Naive thymus-derived CD8-positive, alpha-beta T cell (primary cell): ENCODE results near the gene E2F2. TPM values are rescaled to one million over a fixed set of nuclear protein-coding genes. Genes with fewer than 3 reads are reported as not detected.
A peak's percentile ranks its signal among the peaks of the same experiment; 100 is the strongest.

Experiments used
- ATAC-seq, 2 donors: fragments of 150-1000 bp; cut with Tn5 transposase in 1 of 2; sonication (Bioruptor Pico), chemical (Tn5 transposase) in 1 of 2; 1 replicate in 1 of 2; 2 replicates in 1 of 2; pipeline ENCODE4 v1.10.0; 2021; ENCODE audit warnings: mild to moderate bottlenecking in 2 of 2, moderate library complexity in 2 of 2
- POLR2A ChIA-PET: fragments of 350-600 bp; sonication (Branson Sonifier 250); formaldehyde crosslinking; loops from one replicate; lab custom pipeline; 2021; ENCODE audit warnings: antibody characterized with exemption; lab: Charles Lee
- DNase-seq, 10 donors: peaks; one replicate each; pipeline versions ENCODE4 v3.0.0 to v3.0.0-alpha.2; 2020 to 2022
- H3K27ac Mint-ChIP-seq, 10 donors: one replicate each; pipeline ENCODE4 v1.8.0; 2020 to 2022; ENCODE audit warnings: mild to moderate bottlenecking in 10 of 10, mixed read lengths in 10 of 10, moderate library complexity in 4 of 10, inconsistent platforms in 1 of 10
- H3K27me3 Mint-ChIP-seq, 5 donors: one replicate each; pipeline ENCODE4 v1.8.0; 2021 to 2022; ENCODE audit warnings: mixed read lengths in 5 of 5
- H3K36me3 Mint-ChIP-seq, 3 donors: one replicate each; pipeline ENCODE4 v1.8.0; 2020 to 2022; ENCODE audit warnings: mixed read lengths in 3 of 3, mild to moderate bottlenecking in 2 of 3, inconsistent platforms in 1 of 3
- H3K4me1 Mint-ChIP-seq, 4 donors: one replicate each; pipeline ENCODE4 v1.8.0; 2021 to 2022; ENCODE audit warnings: mixed read lengths in 4 of 4
- H3K4me3 Mint-ChIP-seq, 10 donors: one replicate each; pipeline ENCODE4 v1.8.0; 2020 to 2022; ENCODE audit warnings: mild to moderate bottlenecking in 10 of 10, mixed read lengths in 10 of 10, moderate library complexity in 6 of 10, inconsistent platforms in 1 of 10
- H3K9me3 Mint-ChIP-seq, 9 donors: one replicate each; pipeline ENCODE4 v1.8.0; 2020 to 2022; ENCODE audit warnings: mixed read lengths in 9 of 9, mild to moderate bottlenecking in 3 of 9, inconsistent platforms in 1 of 9, moderate library complexity in 1 of 9
- polyA plus RNA-seq, 3 donors: library from polyadenylated mRNA; unstranded; fragments of 300-500 nt; fragmentation: Illumina TruSeq; gene quantifications; one replicate each; pipeline ENCODE4 v1.2.3, GENCODE V29; 2021
- total RNA-seq, 8 experiments: library from RNA in 2 of 8; stranded (reverse) in 2 of 8; gene quantifications; one replicate each; pipeline ENCODE4 v1.2.3 and lab custom pipeline; 2021 to 2026

E2F2 gene
- total RNA-seq (under 1 TPM; 0.10 to 0.14 TPM), polyA plus RNA-seq (under 1 TPM in 2 of 3 donors, not detected in 1; 0.05 to 0.14 TPM), total RNA-seq (lab: John Stamatoyannopoulos, UW) (0 to 0.49 (median 0.13) reads per million in 6 experiments)

GRCh38 chr1:23530747-23531561, at the start of gene E2F2:
Gene E2F2, minus strand, starts transcription at chr1:23531233. Its CDS starts 440 bp downstream, at chr1:23530793.
- H3K36me3 Mint-ChIP-seq, result no peaks in the 10 kb centered on the region
- H3K9me3 Mint-ChIP-seq, result no peaks in the 10 kb centered on the region
- H3K4me3 Mint-ChIP-seq, result peak within 1 kb of the TSS; percentile 80 to 94 (median 91)
- ATAC-seq (peak; percentile 86 to 90), DNase-seq (peak; percentile 69 to 89 (median 76))
- H3K4me1 Mint-ChIP-seq, result peaks cover 22 to 80% (median 66%) of the 10 kb centered on the region in 4 donors
- POLR2A ChIA-PET, result interaction anchor here (0.7 to 3.7 kb wide), 11 partner anchors 10 to 161 kb away, joined by 3 to 19 read pairs (median 5); partner anchors contain the start of gene RPL11
- peak within 1 kb of the TSS in 9 of 10 donors; percentile 50 to 81 (median 73) for H3K27ac Mint-ChIP-seq
- peaks cover 0 to 4% (median 0%) of the 10 kb centered on the region in 5 donors for H3K27me3 Mint-ChIP-seq

GRCh38 chr1:23578997-23579363, 47.9 kb upstream of the E2F2 start:
- POLR2A ChIA-PET, result interaction anchor here (1.0 to 3.3 kb wide), 5 partner anchors 15 to 49 kb away, joined by 3 to 34 read pairs (median 5); partner anchors contain the start of gene ID3
- H3K4me3 Mint-ChIP-seq, result peak overlapping the region in 5 of 10 donors; percentile 3 to 46 (median 29)
- H3K36me3 Mint-ChIP-seq, result peaks cover 0 to 2% (median 0%) of the 10 kb centered on the region in 3 donors
- no peaks in the 10 kb centered on the region for H3K9me3 Mint-ChIP-seq
- H3K27me3 Mint-ChIP-seq, result no peaks in the 10 kb centered on the region
- DNase-seq (no peak), ATAC-seq (no peak)
- peak overlapping the region in 7 of 10 donors; percentile 19 to 84 (median 49) for H3K27ac Mint-ChIP-seq
- H3K4me1 Mint-ChIP-seq, result peaks cover 28 to 71% (median 64%) of the 10 kb centered on the region in 4 donors

- Mint-ChIP-seq H3K9me3 (no peaks in the 10 kb centered on the region), H3K4me1 (peaks cover 28 to 76% (median 68%) of the 10 kb centered on the region in 4 donors), H3K36me3 (peaks cover 0 to 2% (median 0%) of the 10 kb centered on the region in 3 donors), H3K27ac (peak overlapping the region; percentile 3 to 84 (median 56)), H3K4me3 (peak overlapping the region in 8 of 10 donors; percentile 20 to 57 (median 34)), H3K27me3 (no peaks in the 10 kb centered on the region)
- ATAC-seq, result peak; percentile 29 to 47
- POLR2A ChIA-PET, result interaction anchor here (1.0 to 4.6 kb wide), 7 partner anchors 10 to 49 kb away, joined by 3 to 44 read pairs (median 14); partner anchors contain the start of gene ID3
- no peak for DNase-seq
Observed at GRCh38 chr1:23578311-23578996, 47.4 kb upstream of the E2F2 start.

- Mint-ChIP-seq H3K27me3 (no peaks in the 10 kb centered on the region), H3K4me3 (peak overlapping the region; percentile 21 to 65 (median 58)), H3K27ac (peak overlapping the region; percentile 70 to 94 (median 86)), H3K36me3 (peaks cover 0 to 2% (median 0%) of the 10 kb centered on the region in 3 donors), H3K4me1 (peaks cover 28 to 74% (median 69%) of the 10 kb centered on the region in 4 donors), H3K9me3 (no peaks in the 10 kb centered on the region)
- DNase-seq (no peak), ATAC-seq (peak; percentile 68 to 78)
- POLR2A ChIA-PET, result interaction anchor here (0.6 to 9.1 kb wide), 21 partner anchors 9 to 114 kb away, joined by 3 to 65 read pairs (median 5); partner anchors contain the start of genes ID3 and RPL11
Observed at GRCh38 chr1:23577056-23578004, 46.3 kb upstream of the E2F2 start.

- Mint-ChIP-seq H3K27ac (peak overlapping the region; percentile 31 to 94 (median 86)), H3K36me3 (peaks cover 0 to 2% (median 0%) of the 10 kb centered on the region in 3 donors), H3K4me3 (peak overlapping the region in 6 of 10 donors; percentile 16 to 65 (median 60)), H3K27me3 (no peaks in the 10 kb centered on the region), H3K9me3 (no peaks in the 10 kb centered on the region), H3K4me1 (peaks cover 28 to 74% (median 68%) of the 10 kb centered on the region in 4 donors)
- no peak for DNase-seq
- ATAC-seq, result no peak
- POLR2A ChIA-PET, result interaction anchor here (0.6 to 9.1 kb wide), 18 partner anchors 8 to 115 kb away, joined by 3 to 65 read pairs (median 7); partner anchors contain the start of genes ID3 and RPL11
Observed at GRCh38 chr1:23576338-23577055, 45.5 kb upstream of the E2F2 start.

GRCh38 chr1:23575226-23575810, 44.3 kb upstream of the E2F2 start:
- peaks cover 23 to 63% (median 62%) of the 10 kb centered on the region in 4 donors for H3K4me1 Mint-ChIP-seq
- ATAC-seq (no peak), DNase-seq (no peak)
- H3K27ac Mint-ChIP-seq, result peak overlapping the region; percentile 33 to 90 (median 71)
- no peaks in the 10 kb centered on the region for H3K9me3 Mint-ChIP-seq
- peaks cover 0 to 2% (median 0%) of the 10 kb centered on the region in 3 donors for H3K36me3 Mint-ChIP-seq
- POLR2A ChIA-PET, result interaction anchor here (0.7 to 9.1 kb wide), 7 partner anchors 10 to 69 kb away, joined by 3 to 65 read pairs (median 17); partner anchors contain the start of gene ID3
- peak overlapping the region in 3 of 10 donors; percentile 5 to 12 (median 8) for H3K4me3 Mint-ChIP-seq
- no peaks in the 10 kb centered on the region for H3K27me3 Mint-ChIP-seq

GRCh38 chr1:23574265-23574754, 43.3 kb upstream of the E2F2 start:
- Mint-ChIP-seq H3K27me3 (peaks cover 0 to 1% (median 0%) of the 10 kb centered on the region in 5 donors), H3K9me3 (no peaks in the 10 kb centered on the region), H3K4me3 (peak overlapping the region in 1 of 10 donors; percentile 29), H3K36me3 (peaks cover 0 to 2% (median 0%) of the 10 kb centered on the region in 3 donors), H3K27ac (peak overlapping the region in 9 of 10 donors; percentile 54 to 87 (median 70)), H3K4me1 (peaks cover 22 to 61% (median 59%) of the 10 kb centered on the region in 4 donors)
- peak; percentile 15 to 70 for ATAC-seq
- POLR2A ChIA-PET, result interaction anchor here (0.6 to 9.1 kb wide), 6 partner anchors 9 to 256 kb away, joined by 5 to 65 read pairs (median 28); partner anchors contain the start of gene ID3
- DNase-seq, result peak in 2 of 10 donors; percentile 16 to 34

- DNase-seq (no peak), ATAC-seq (peak in 1 of 2 donors; percentile 4)
- Mint-ChIP-seq H3K4me1 (peaks cover 22 to 58% (median 56%) of the 10 kb centered on the region in 4 donors), H3K27ac (peak overlapping the region in 6 of 10 donors; percentile 11 to 84 (median 73)), H3K9me3 (no peaks in the 10 kb centered on the region), H3K4me3 (no peak overlapping the region), H3K27me3 (peaks cover 0 to 4% (median 0%) of the 10 kb centered on the region in 5 donors), H3K36me3 (peaks cover 0 to 2% (median 0%) of the 10 kb centered on the region in 3 donors)
- POLR2A ChIA-PET, result interaction anchor here (0.6 to 9.1 kb wide), 3 partner anchors 15 to 257 kb away, joined by 5 to 65 read pairs (median 44); partner anchors contain the start of gene ID3
Observed at GRCh38 chr1:23573574-23574182, 42.6 kb upstream of the E2F2 start.

GRCh38 chr1:23571465-23571864, 40.4 kb upstream of the E2F2 start:
- POLR2A ChIA-PET, result interaction anchor here (1.1 to 9.1 kb wide), 2 partner anchors 9 to 13 kb away, joined by 3 to 65 read pairs; partner anchors contain the start of gene ID3
- DNase-seq (no peak), ATAC-seq (no peak)
- H3K27me3 Mint-ChIP-seq, result peaks cover 0 to 10% (median 0%) of the 10 kb centered on the region in 5 donors
- no peak overlapping the region for H3K27ac Mint-ChIP-seq
- peaks cover 0 to 2% (median 2%) of the 10 kb centered on the region in 3 donors for H3K36me3 Mint-ChIP-seq
- peaks cover 20 to 54% (median 48%) of the 10 kb centered on the region in 4 donors for H3K4me1 Mint-ChIP-seq
- no peak overlapping the region for H3K4me3 Mint-ChIP-seq
- H3K9me3 Mint-ChIP-seq, result no peaks in the 10 kb centered on the region
